Transverse colon (tissue), 4 donors: ENCODE results near the gene SDS. TPM values are rescaled to one million over a fixed set of nuclear protein-coding genes. Genes with fewer than 3 reads are reported as not detected.
A peak's percentile ranks its signal among the peaks of the same experiment; 100 is the strongest.

Experiments used
- DNase-seq: peaks from one replicate; pipeline ENCODE4 v3.0.0-alpha.2; 2019
- H3K27ac ChIP-seq, 4 donors: fragments of 200-600 bp; sonication (generic); 2 replicates each; pipeline ENCODE4 v1.5.1; 2016 to 2018; ENCODE audit warnings: inconsistent platforms in 4 of 4
- H3K27me3 ChIP-seq: fragments of 200-600 bp; sonication (generic); 2 replicates; pipeline ENCODE4 v1.5.1; 2017; ENCODE audit warnings: inconsistent platforms
- H3K36me3 ChIP-seq, 4 donors: fragments of 200-600 bp; sonication (generic); 2 replicates each; pipeline ENCODE4 v1.5.1; 2017 to 2019; ENCODE audit warnings: inconsistent platforms in 4 of 4
- H3K4me1 ChIP-seq, 4 donors: fragments of 200-600 bp; sonication (generic); 2 replicates each; pipeline ENCODE4 v1.5.1; 2017 to 2020; ENCODE audit warnings: inconsistent platforms in 4 of 4
- H3K4me3 ChIP-seq, 4 donors: fragments of 200-600 bp; sonication (generic); 1 replicate in 1 of 4; 2 replicates in 3 of 4; pipeline versions ENCODE4 v1.5.1 to v1.6.1; 2017 to 2019; ENCODE audit warnings: inconsistent platforms in 4 of 4
- H3K9me3 ChIP-seq, 2 donors: fragments of 200-600 bp; sonication (generic); 2 replicates each; pipeline ENCODE4 v1.5.1; 2017 to 2019; ENCODE audit warnings: inconsistent platforms in 2 of 2
- CTCF ChIP-seq, 5 experiments: fragments of 200-600 bp in 3 of 5; fragments of 450-650 bp in 2 of 5; sonication (generic) in 3 of 5; IDR thresholded peaks; 1 replicate in 2 of 5; 2 replicates in 3 of 5; pipeline ENCODE4 v1.5.1; 2016 to 2017; ENCODE audit warnings: antibody characterized with exemption in 5 of 5, inconsistent platforms in 3 of 5, mild to moderate bottlenecking in 2 of 5, moderate library complexity in 1 of 5
- EP300 ChIP-seq: sonication (generic); formaldehyde crosslinking; IDR thresholded peaks from one replicate; pipeline ENCODE4 v1.6.1; 2017; ENCODE audit warnings: antibody characterized with exemption, low read depth
- POLR2A ChIP-seq: fragments of 450-650 bp; IDR thresholded peaks from one replicate; pipeline ENCODE4 v1.6.1; 2016; ENCODE audit warnings: antibody characterized with exemption, mild to moderate bottlenecking, moderate library complexity
- POLR2AphosphoS5 ChIP-seq, 3 donors: sonication (generic); formaldehyde crosslinking; IDR thresholded peaks; one replicate each; pipeline ENCODE4 v1.6.1; 2016; ENCODE audit warnings: antibody characterized with exemption in 3 of 3
- WGBS, 2 donors: methylation state at CpG; one replicate each; pipeline ENCODE4 v1.1.5; 2018; ENCODE audit warnings: low coverage in 1 of 2; 5-methylcytosine and 5-hydroxymethylcytosine counted together
- in situ Hi-C, 4 donors: fragments of 200-750 bp; cut with MboI; loops; one replicate each; pipeline versions ENCODE4 v1.15.0 to v1.15.1; 2017; ENCODE audit warnings: low sequenced_read_pairs in 3 of 4, low pct_ligation_motif_present in 1 of 4, low pct_unique_long_range_greater_than_20kb in 1 of 4
- intact Hi-C: fragments of 100-400 bp; cut with DNase I; formaldehyde crosslinking; loops from one replicate; pipeline ENCODE4 v1.15.1; 2023; ENCODE audit warnings: low total_unique reads
- total RNA-seq, 4 donors: library from RNA; depleted of rRNA; stranded (reverse); fragments of >200 nt; gene quantifications; one replicate each; pipeline ENCODE4 v1.1.0, GENCODE V29; 2016

The SDS gene
- total RNA-seq, result 1 to 10 TPM in 3 of 4 donors, not detected in 1; 1.2 to 7.1 (median 5.7) TPM

GRCh38 chr12:113403435-113404415 lies at the start of gene SDS:
Gene SDS (minus strand): TSS chr12:113403887. CDS start chr12:113399708, 4,179 bp downstream.
- in situ Hi-C loops (no loop called here), intact Hi-C loops (no loop called here)
- 10 to 43% methylated on average over 7 to 14 of the region's 14 CpGs for WGBS, 2 donors
- Histone ChIP-seq H3K4me3 (no peak within 1 kb of the TSS), H3K9me3 (no peaks in the 10 kb centered on the region), H3K36me3 (no peaks in the 10 kb centered on the region), H3K27ac (no peak within 1 kb of the TSS), H3K4me1 (peaks cover 0 to 4% (median 0%) of the 10 kb centered on the region in 4 donors), H3K27me3 (peaks cover 5% of the 10 kb centered on the region)
- peak; percentile 45 for DNase-seq
- TF ChIP-seq POLR2AphosphoS5 (IDR thresholded peaks at IDR 0.05), result no peak
- TF ChIP-seq POLR2A, result peak; percentile 17

- Histone ChIP-seq H3K9me3 (no peaks in the 10 kb centered on the region), H3K36me3 (no peaks in the 10 kb centered on the region), H3K4me3 (no peak overlapping the region), H3K4me1 (no peaks in the 10 kb centered on the region), H3K27ac (no peak overlapping the region), H3K27me3 (peaks cover 42% of the 10 kb centered on the region)
- no peak for DNase-seq
- intact Hi-C loops (no loop called here), in situ Hi-C loops (loop anchor here in 2 of 4 donors (25.0 kb wide), 1 partner anchor 459 kb away; no protein-coding TSS in a partner anchor)
- no peak for TF ChIP-seq CTCF (IDR thresholded peaks at IDR 0.05)
- no peak for TF ChIP-seq EP300
- no peak for TF ChIP-seq POLR2A
- no peak for TF ChIP-seq POLR2AphosphoS5 (IDR thresholded peaks at IDR 0.05)
- WGBS, 2 donors, result 0 to 37% methylated on average over 1 to 6 of the region's 6 CpGs
These were observed 49.6 kb upstream of the SDS start for GRCh38 chr12:113453330-113453729.

- no peaks in the 10 kb centered on the region for H3K4me1 ChIP-seq
- H3K9me3 ChIP-seq, result no peaks in the 10 kb centered on the region
- intact Hi-C loops, result no loop called here
- no peak for DNase-seq
- peaks cover 33% of the 10 kb centered on the region for H3K27me3 ChIP-seq
- in situ Hi-C loops, result loop anchor here in 2 of 4 donors (25.0 kb wide), 1 partner anchor 460 kb away; no protein-coding TSS in a partner anchor
- H3K4me3 ChIP-seq, result no peak overlapping the region
- H3K27ac ChIP-seq, result no peak overlapping the region
- H3K36me3 ChIP-seq, result no peaks in the 10 kb centered on the region
- TF ChIP-seq POLR2AphosphoS5 (IDR thresholded peaks at IDR 0.05), result no peak
- TF ChIP-seq EP300, result no peak
- 100% methylated on average over 2 of the region's 2 CpGs; no CpG with 5 or more reads in 1 of the 2 donors for WGBS, 2 donors
These were observed 48.8 kb upstream of the SDS start for GRCh38 chr12:113452458-113452857.

GRCh38 chr12:113449839-113450238 lies 46.2 kb upstream of the SDS start:
- no peak for DNase-seq
- H3K27ac ChIP-seq, result no peak overlapping the region
- 95 to 100% methylated on average over 1 of the region's 1 CpG for WGBS, 2 donors
- intact Hi-C loops, result no loop called here
- peaks cover 29% of the 10 kb centered on the region for H3K27me3 ChIP-seq
- no peak for TF ChIP-seq POLR2AphosphoS5 (IDR thresholded peaks at IDR 0.05)
- TF ChIP-seq POLR2A, result no peak
- no peak for TF ChIP-seq EP300
- no peak for TF ChIP-seq CTCF (IDR thresholded peaks at IDR 0.05)
- in situ Hi-C loops, result loop anchor here (25.0 kb wide), 1 partner anchor 462 kb away; no protein-coding TSS in a partner anchor
- H3K36me3 ChIP-seq, result no peaks in the 10 kb centered on the region
- no peaks in the 10 kb centered on the region for H3K4me1 ChIP-seq
- no peak overlapping the region for H3K4me3 ChIP-seq
- no peaks in the 10 kb centered on the region for H3K9me3 ChIP-seq

GRCh38 chr12:113449299-113449698 lies 45.6 kb upstream of the SDS start:
- Histone ChIP-seq H3K36me3 (no peaks in the 10 kb centered on the region), H3K4me3 (no peak overlapping the region), H3K9me3 (no peaks in the 10 kb centered on the region), H3K4me1 (no peaks in the 10 kb centered on the region), H3K27ac (no peak overlapping the region), H3K27me3 (peaks cover 25% of the 10 kb centered on the region)
- DNase-seq, result no peak
- TF ChIP-seq POLR2AphosphoS5 (IDR thresholded peaks at IDR 0.05) (no peak), POLR2A (no peak), CTCF (IDR thresholded peaks at IDR 0.05) (no peak), EP300 (no peak)
- in situ Hi-C loops (loop anchor here in 2 of 4 donors (25.0 kb wide), 1 partner anchor 463 kb away; no protein-coding TSS in a partner anchor), intact Hi-C loops (no loop called here)
- 88 to 92% methylated on average over 2 of the region's 2 CpGs for WGBS, 2 donors
